Glomerular endothelial cell (primary cell): Measurements from ENCODE around the gene TRNP1. TPM values are rescaled to one million over a fixed set of nuclear protein-coding genes. Genes with fewer than 3 reads are reported as not detected.

Experiments
- total RNA-seq: library from RNA; depleted of rRNA; stranded (reverse); fragments of >200 nt; gene quantifications from 2 replicates; pipeline ENCODE4 v1.2.3, GENCODE V29; 2015

Gene TRNP1
- total RNA-seq, 1 donor from 2014 or later: 65.4 TPM

Other genes with a start within 250 kb of the TRNP1 start
- 6.0 and 9.5 TPM in 2 replicates for gene PIGV, start 205.7 kb upstream of the TRNP1 start, total RNA-seq
- 23.2 and 24.4 TPM in 2 replicates for gene ZDHHC18, start 167.0 kb upstream of the TRNP1 start, total RNA-seq
- 4.2 TPM in 1 of 2 replicates, not detected in the other for gene SFN, start 130.5 kb upstream of the TRNP1 start, total RNA-seq
- gene GPN2, start 103.4 kb upstream of the TRNP1 start, total RNA-seq: 9.5 TPM in 2 replicates
- gene GPATCH3, start 93.2 kb upstream of the TRNP1 start, total RNA-seq: 4.4 and 7.1 TPM in 2 replicates
- gene NR0B2, start 79.7 kb upstream of the TRNP1 start, total RNA-seq: not detected in 2 replicates
- 87.2 and 91.6 TPM in 2 replicates for gene NUDC, start 71.9 kb upstream of the TRNP1 start, total RNA-seq
- gene KDF1, start 33.2 kb upstream of the TRNP1 start, total RNA-seq: not detected in 2 replicates
- 1.3 and 2.5 TPM in 2 replicates for gene TENT5B, start 19.2 kb downstream of the TRNP1 start, total RNA-seq
- 64.3 and 112 TPM in 2 replicates for gene SLC9A1, start 161.4 kb downstream of the TRNP1 start, total RNA-seq
- gene WDTC1, start 240.9 kb downstream of the TRNP1 start, total RNA-seq: 36.2 and 43.3 TPM in 2 replicates